OCI-M2 (cell line): ENCODE results near the gene HOXA7.

ENCODE experiments used
- DNase-seq: peaks from one replicate; lab custom pipeline; 2025; ENCODE audit not compliant: unreplicated experiment; lab: John Stamatoyannopoulos, UW

Gene HOXA7

GRCh38 chr7:27122077-27122910 lies 34.2 kb downstream of the HOXA7 start:
- no peak for DNase-seq

GRCh38 chr7:27121684-27122076 lies 34.8 kb downstream of the HOXA7 start:
- no peak for DNase-seq

- DNase-seq, result no peak
Measured at GRCh38 chr7:27119412-27119911, 37.0 kb downstream of the HOXA7 start.

GRCh38 chr7:27118580-27118979 lies 37.9 kb downstream of the HOXA7 start:
- no peak for DNase-seq

- DNase-seq, result no peak
Measured at GRCh38 chr7:27117887-27118491, 38.5 kb downstream of the HOXA7 start.

GRCh38 chr7:27116962-27117886 lies 39.3 kb downstream of the HOXA7 start:
- DNase-seq, result no peak

GRCh38 chr7:27116031-27116961 lies 40.2 kb downstream of the HOXA7 start:
- no peak for DNase-seq

GRCh38 chr7:27115221-27116026 lies 41.1 kb downstream of the HOXA7 start:
- no peak for DNase-seq

GRCh38 chr7:27114881-27115220 lies 41.6 kb downstream of the HOXA7 start:
- DNase-seq, result no peak

- no peak for DNase-seq
Measured at GRCh38 chr7:27113991-27114769, 42.3 kb downstream of the HOXA7 start.

- DNase-seq, result no peak
Measured at GRCh38 chr7:27112955-27113949, 43.2 kb downstream of the HOXA7 start.

- DNase-seq, result no peak
Measured at GRCh38 chr7:27112361-27112760, 44.1 kb downstream of the HOXA7 start.

- no peak for DNase-seq
Measured at GRCh38 chr7:27111751-27112277, 44.7 kb downstream of the HOXA7 start.

- no peak for DNase-seq
Measured at GRCh38 chr7:27111042-27111750, 45.3 kb downstream of the HOXA7 start.

GRCh38 chr7:27110186-27111031 lies 46.1 kb downstream of the HOXA7 start:
- no peak for DNase-seq
